Astrocyte (in vitro differentiated cells and primary cell): ENCODE measurements around the gene LMO1.

ENCODE experiments used
- CTCF ChIP-seq: IDR thresholded peaks from 2 replicates; pipeline ENCODE4 v1.5.1; 2011; ENCODE audit warnings: low read depth, mild to moderate bottlenecking, inconsistent platforms, low read length, moderate library complexity; ENCODE audit not compliant: insufficient read depth
- EZH2 ChIP-seq: IDR thresholded peaks from 2 replicates; pipeline ENCODE4 v1.6.1; 2012; ENCODE audit warnings: mild to moderate bottlenecking, low read length, inconsistent platforms; ENCODE audit not compliant: insufficient read depth

DNA sequence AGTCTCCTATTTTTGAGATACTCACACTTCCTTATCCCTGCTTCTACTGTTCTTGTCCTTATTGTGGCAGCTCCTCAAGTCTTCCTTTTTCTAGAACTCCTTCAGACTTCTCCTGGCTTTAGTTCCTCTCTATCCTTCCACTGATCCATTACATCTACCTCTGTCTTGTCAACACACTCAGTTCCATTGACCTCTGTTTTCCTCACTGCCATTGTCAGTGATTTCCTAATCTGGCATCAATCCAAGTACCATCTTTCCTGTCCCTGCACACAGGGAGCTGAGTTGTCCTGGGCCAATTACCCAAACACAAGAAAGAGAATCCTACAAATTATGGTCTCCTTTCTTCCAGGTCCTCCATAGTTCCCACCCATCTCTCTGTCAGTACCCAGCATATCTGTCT lies 66.9 kb downstream of the LMO1 start:
- no peak for TF ChIP-seq CTCF
- TF ChIP-seq EZH2: no peak
